GM18508 (cell line): Measurements from ENCODE around the gene MTFR1L.

ENCODE experiments used
- ATAC-seq: cut with Tn5 transposase; IDR thresholded peaks from one replicate; pipeline ENCODE4 v1.9.1; 2021; ENCODE audit warnings: moderate number of reproducible peaks; ENCODE audit not compliant: insufficient read depth, unreplicated experiment

MTFR1L gene

GRCh38 chr1:25787760-25788166, 32.0 kb upstream of the MTFR1L start:
- no peak for ATAC-seq

DNA sequence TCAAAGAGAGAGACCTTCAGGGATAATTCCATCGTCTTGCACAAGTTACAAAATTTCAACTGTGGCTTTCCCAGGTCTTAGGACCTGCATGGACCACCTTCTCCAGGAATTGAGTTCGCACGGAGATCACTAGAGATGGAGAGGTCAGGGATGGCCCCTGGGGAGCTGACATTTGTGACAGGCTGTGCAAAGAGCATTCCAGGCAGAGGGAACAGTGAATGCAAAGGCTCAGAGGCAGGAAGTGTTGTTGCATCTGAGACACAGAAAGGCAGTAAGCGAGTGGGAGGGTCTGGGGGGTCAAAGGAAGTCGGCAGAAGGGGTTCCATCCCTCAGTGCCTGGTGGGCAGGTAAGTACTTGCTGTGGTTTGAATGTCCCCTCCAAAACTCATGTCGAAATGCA, 29.3 kb upstream of the MTFR1L start:
- ATAC-seq = no peak

DNA sequence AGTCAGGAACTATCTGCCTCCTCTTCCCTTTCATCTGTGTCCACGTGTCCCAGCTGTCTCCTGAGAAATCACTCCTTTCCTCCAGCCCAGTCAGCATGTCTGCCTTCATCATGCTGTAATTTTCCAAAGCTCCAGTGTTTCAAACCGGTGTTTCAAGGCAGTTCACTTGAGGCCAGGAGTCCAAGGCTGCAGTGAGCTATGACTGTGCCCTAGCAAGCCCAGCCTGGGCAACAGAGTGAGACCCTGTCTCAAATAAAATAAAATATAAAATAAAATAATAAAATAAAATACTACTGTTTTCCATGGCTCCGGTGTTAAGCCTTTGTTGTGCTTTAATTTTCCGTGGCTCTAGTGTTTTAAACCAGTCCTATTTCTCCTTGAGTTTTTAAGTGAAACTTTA, 27.6 kb upstream of the MTFR1L start:
- ATAC-seq = no peak

DNA sequence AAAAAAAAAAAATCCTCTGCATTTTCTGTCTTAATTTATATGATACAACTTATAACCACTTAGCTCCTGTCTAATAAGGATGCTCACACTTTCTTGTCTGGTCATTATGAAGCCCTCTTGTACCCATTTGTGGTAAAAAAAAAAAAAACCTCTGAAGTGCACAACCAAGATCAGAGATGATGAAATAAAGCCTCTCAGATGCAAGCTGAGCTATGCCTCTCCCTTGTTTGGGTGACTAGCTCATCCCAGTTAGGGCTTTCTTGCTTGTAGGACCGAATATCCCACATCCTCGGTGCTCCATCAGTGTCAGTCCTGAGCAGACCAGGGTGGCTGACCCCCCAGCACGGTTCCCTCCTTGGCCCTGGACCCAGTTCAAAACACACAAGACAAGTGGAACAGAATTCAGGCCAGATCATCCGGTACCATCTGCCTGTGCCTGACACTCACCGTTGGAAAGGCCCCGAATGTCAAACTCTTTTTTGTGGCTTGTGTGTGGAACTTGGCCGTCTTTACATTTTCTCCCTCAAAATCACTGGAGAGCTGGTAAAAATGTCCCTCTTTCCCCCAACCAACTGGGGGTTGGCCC, 26.1 kb upstream of the MTFR1L start:
- no peak for ATAC-seq

GRCh38 chr1:25794325-25794724, 25.4 kb upstream of the MTFR1L start:
- no peak for ATAC-seq

GRCh38 chr1:25795211-25795610, 24.5 kb upstream of the MTFR1L start:
- ATAC-seq = no peak

DNA sequence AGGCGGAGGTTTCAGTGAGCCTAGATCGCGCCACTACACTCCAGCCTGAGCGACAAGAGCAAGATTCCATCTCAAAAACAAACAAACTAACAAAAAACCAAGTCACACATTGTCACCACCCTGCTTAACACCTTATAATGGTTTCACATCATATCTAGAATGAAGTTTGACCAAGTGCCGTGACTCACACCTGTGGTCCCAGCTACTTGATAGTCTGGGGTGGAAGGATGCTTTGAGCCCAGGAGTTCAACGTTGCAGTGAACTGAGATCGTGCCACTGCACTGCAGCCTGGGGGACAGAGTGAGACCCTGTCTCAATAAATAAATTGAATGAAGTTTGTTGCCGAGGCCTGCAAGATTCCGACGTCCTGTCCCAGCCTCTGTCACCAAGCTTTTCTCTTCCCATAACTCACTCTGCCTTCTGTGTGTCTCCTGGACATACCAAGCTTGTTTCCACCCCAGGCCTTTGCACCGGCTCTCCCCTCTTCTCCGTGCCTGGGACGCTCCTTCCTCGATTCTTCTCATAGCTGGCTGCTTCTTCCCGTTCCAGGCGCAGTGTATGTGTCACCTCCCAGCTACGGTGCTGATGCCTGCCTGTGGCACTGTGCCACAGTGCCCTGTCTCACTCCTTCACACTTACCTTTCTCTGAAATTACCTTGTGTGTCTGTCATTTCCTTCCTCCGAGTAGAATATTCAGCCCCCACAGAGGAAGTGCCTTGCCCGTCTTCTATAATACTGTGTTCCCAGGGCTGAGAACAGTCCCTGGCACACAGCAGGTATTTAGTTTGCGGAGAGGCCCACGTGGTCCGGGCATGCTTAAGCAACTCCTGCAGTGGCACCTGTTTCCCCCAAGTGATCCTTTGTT, 23.6 kb upstream of the MTFR1L start:
- ATAC-seq = no peak

DNA sequence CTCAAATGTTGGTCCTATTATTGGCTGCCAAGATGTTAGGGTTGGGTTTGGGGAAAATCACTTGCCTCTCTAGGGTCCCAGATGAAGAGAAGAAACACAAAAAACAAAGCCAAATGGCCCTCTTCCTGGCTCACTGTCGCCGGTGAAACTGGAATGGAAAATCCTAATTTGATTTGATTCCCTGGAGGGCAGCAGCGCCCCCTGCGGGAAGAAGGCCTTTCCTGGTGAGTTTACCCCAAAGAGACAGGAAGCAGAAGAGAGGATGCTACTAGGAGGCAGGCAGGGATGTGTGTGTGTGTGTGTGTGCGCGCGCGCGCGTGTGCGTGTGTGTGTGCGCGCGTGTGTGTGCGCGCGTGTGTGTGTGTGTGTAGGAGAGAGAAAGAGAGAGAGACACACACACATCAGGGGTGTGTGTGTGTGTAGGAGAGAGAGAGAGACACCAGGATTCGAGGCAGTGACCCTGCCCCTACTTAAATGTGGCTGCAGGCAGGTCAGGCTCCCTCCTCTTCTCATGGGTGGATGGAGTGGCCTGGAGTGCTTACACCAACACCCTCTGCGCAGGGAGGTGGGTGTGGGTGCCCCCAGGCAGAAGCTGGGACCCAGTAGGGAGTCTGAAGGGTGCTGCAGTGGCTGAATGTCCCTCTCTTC, 22.8 kb upstream of the MTFR1L start:
- no peak for ATAC-seq

DNA sequence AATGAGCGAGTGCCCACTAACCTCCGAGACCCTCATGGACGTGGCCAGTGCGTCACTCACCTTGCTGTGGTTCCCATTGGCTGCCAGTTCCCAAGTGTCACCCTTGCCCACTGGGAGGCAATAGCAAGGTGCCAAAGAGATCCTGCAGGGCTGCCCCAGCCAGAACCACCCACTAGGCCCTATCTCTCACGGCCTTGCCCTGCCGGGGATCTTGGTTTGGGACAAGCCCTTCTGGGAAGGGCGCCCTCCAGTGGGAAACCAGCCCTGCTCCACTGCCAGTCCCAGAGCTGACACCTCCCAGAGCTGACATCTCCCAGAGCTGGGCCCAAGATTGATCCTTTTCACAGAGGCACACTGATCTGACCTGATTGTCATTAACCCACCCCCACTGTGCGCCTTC, 21.8 kb upstream of the MTFR1L start:
- ATAC-seq = no peak

DNA sequence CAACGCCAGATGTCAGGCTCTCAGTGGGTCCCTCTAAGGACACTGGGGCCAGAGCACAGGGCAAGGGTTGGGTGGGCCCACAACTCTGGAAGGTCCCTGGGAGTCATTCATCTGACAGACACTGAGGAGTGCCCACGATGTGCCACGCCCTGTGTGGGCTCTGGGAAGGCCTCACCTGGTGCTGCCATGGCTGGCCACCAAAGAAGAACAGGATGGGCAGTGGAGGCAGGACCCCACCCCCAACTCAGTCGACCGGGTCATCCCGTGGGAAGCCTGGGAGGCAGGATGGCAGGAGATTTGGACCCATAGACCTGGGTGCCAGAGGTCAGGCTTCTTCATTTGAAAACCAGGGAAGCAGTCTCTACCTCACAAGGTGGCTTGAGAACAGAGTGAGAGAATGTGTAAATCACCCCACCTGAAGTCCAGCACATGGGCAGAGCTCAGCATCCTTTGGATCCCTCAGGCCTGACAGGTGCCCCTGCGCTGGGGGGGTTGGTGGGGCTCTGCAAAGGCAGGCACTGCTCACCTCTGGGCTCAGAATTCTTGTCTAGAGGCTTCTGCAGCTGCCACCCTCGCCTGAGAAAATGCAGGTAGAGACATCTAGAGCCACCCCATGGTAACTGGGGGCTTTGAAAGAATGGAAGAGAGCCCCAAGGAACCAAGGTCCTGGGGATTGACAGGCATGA, 20.9 kb upstream of the MTFR1L start:
- ATAC-seq = no peak

DNA sequence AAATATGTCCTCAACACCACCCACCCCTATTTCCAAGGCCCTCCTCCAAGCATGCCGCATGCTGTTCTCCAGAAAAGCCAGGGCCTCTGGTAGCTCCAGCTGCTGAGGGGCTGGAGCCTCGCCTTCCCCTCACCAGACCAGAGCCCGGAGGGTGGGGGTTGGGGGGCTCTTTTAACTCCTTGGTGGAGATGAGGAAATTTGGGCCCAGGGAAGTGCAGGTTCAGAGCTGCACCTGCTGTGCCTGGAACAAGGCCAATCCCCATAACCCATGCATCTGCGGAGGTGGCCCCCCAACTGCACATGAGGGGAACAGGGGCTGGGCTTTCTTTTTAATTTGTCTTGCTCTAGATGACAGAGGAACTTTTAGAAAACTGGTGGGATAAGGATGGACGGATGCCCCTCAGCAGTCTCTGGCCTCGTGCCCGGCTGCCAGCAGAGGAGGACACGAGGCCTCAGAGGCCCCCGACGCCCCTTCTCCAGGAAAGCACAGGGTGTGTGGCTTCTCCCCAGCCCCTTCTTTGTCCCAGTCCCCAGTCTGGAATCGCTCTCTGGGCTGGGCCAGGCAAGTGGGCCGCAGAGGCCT, 20.3 kb upstream of the MTFR1L start:
- ATAC-seq = no peak

- no peak for ATAC-seq
Observed at GRCh38 chr1:25799935-25800702, 19.6 kb upstream of the MTFR1L start, which contains the start of gene SELENON. Gene SELENON (plus strand): TSS chr1:25800193. CDS start chr1:25800231, 38 bp downstream.

GRCh38 chr1:25800703-25801377, 18.9 kb upstream of the MTFR1L start:
- ATAC-seq = no peak

- no peak for ATAC-seq
Observed at GRCh38 chr1:25802915-25803314, 16.8 kb upstream of the MTFR1L start.

DNA sequence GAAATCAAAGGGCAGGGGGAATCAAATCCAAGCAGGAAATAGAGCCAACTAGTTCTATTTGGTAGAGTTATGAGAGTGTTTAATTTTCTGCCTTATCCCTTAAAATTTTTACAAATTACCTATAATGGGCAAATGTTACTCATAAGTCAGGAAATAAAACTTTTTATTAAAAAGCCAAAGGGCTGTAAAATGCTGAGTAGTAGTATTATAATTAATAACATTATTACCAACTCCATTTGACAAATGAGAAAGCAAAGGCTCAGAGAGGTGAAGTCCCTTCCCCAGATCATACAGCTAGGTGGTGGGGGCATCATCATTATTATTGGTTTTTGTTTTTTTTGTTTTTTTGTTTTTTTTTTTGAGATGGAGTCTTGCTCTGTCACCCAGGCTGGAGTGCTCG, 16.4 kb upstream of the MTFR1L start:
- ATAC-seq = no peak

DNA sequence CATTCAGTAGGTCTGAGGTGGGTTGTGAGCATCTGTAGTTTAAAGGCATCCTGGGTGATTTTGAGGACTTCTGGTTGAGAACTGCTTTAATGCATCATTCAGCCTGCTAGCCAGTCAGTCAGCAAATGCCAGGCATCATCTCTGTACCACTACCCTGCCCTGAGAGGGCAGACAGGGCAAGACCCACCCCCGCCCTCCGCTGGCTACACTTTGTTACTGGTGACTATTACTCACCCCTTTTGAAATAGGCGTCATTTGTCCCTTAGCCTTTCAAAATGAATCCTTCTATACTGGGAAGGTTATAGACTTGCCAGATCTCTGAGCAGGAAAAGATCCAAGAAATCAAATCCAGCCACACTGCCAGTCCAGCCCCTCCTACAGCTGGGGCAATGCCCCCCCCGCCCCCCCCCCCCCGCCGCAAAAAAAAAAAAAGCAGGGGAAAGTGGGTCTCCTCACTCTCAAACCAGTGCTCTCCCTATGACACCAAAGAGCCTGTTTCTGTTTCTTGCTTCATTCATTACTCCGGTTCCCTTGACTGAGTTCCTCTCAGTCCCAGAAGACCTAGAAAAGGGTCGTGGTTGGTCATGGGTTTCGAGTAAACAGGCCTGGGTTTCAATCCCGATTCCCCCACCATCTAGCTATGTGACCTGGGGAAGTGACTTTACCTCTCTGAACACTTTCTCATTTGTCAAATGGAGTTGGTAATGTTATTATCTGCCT, 15.3 kb upstream of the MTFR1L start:
- ATAC-seq = no peak

DNA sequence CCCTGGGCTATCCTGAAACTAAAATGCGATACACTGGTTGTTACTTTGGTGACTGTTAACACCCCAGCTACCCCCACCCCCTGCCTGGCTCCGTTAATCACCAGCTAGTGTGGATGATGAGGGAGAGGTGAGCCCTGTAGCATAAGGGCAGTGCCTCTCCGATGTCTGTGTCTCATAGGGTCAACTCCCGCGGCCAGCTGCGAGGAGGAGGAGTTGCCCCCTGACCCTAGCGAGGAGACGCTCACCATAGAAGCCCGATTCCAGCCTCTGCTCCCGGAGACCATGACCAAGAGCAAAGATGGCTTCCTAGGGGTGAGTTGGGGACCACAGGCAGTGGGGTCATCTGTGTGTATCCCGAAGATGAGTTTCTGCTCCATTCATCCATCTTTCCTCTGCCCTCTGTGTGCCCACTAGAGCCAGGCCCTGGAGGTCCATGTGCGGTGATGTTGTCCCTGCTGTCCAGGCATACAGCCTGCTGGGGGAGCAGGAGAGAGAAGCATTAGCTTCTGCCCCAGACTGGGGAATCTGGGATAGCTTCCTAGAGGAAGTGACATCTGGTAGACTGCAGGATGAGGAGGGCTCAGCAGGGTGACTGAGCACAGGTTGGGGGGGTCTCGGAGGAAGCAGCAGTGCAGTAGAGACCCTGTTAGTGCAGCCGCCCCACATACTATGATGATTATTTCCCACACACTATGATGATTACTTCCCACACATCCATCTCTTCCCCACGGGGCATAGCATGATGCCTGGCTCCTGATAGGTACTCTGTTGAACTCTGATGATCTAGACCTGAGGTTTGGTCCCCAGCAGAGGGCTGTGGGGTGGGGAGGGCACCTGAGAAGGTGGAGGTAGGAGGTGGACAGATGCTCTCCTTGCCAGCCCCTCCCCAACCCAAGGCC, 14.5 kb upstream of the MTFR1L start:
- no peak for ATAC-seq

GRCh38 chr1:25805863-25806225, 13.9 kb upstream of the MTFR1L start:
- no peak for ATAC-seq
